ENCODE measurements around the gene GPR35. TPM values are rescaled to one million over a fixed set of nuclear protein-coding genes. Genes with fewer than 3 reads are reported as not detected.

Gene GPR35
- polyA plus RNA-seq, 3 donors = 30.6 to 37.8 (median 36.3) TPM

DNA sequence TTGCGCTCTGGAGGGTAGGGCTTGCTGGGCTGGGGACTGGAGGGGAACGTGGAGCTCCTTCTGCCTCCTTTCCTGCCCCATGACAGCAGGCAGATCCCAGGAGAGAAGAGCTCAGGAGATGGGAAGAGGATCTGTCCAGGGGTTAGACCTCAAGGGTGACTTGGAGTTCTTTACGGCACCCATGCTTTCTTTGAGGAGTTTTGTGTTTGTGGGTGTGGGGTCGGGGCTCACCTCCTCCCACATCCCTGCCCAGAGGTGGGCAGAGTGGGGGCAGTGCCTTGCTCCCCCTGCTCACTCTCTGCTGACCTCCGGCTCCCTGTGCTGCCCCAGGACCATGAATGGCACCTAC lies 4.3 kb downstream of the GPR35 start:
- TF ChIP-seq, protein P1, sequence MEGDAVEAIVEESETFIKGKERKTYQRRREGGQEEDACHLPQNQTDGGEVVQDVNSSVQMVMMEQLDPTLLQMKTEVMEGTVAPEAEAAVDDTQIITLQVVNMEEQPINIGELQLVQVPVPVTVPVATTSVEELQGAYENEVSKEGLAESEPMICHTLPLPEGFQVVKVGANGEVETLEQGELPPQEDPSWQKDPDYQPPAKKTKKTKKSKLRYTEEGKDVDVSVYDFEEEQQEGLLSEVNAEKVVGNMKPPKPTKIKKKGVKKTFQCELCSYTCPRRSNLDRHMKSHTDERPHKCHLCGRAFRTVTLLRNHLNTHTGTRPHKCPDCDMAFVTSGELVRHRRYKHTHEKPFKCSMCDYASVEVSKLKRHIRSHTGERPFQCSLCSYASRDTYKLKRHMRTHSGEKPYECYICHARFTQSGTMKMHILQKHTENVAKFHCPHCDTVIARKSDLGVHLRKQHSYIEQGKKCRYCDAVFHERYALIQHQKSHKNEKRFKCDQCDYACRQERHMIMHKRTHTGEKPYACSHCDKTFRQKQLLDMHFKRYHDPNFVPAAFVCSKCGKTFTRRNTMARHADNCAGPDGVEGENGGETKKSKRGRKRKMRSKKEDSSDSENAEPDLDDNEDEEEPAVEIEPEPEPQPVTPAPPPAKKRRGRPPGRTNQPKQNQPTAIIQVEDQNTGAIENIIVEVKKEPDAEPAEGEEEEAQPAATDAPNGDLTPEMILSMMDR (IDR thresholded peaks at IDR 0.05) = no peak
- Histone ChIP-seq H3K27ac (ENCODE audit: low read depth in 1 of 2, low read length in 2 of 2) (no peak overlapping the region), H4K20me1 (ENCODE audit: insufficient read depth, low read length) (peaks cover 6% of the 10 kb centered on the region), H3K4me3 (replicated peaks in 1 of 3; ENCODE audit: low read depth in 2 of 3, low read length in 3 of 3) (no peak overlapping the region), H3K9me3 (replicated peaks in 1 of 2; ENCODE audit: control insufficient read depth in 1 of 2, insufficient read depth in 1 of 2, low read length in 2 of 2) (peaks cover 12 to 20% of the 10 kb centered on the region in 2 donors), H3K79me2 (ENCODE audit: insufficient read depth, low read length) (peaks cover 19% of the 10 kb centered on the region), H3K27me3 (ENCODE audit: control insufficient read depth in 2 of 2, insufficient read depth in 2 of 2, low read length in 2 of 2) (no peaks in the 10 kb centered on the region), H3K9ac (ENCODE audit: insufficient read depth, low read length, poor library complexity, severe bottlenecking) (no peak overlapping the region), H2AFZ (ENCODE audit: insufficient read depth, low read depth, low read length, poor library complexity, severe bottlenecking) (no peak overlapping the region), H3K4me1 (ENCODE audit: control insufficient read depth in 1 of 2, insufficient read depth in 2 of 2, low read length in 2 of 2) (peaks cover 31 to 38% of the 10 kb centered on the region in 2 donors), H3K4me2 (replicated peaks; ENCODE audit: extremely low read depth, low read length, poor library complexity, severe bottlenecking) (no peak overlapping the region), H3K36me3 (replicated peaks in 1 of 2; ENCODE audit: control insufficient read depth in 1 of 2, insufficient read depth in 2 of 2, low read length in 2 of 2) (peaks cover 34 to 35% of the 10 kb centered on the region in 2 donors)
- 86% methylated on average over 3 of the region's 5 CpGs for WGBS (ENCODE audit: insufficient coverage)
- Mint-ChIP-seq H3K4me3 (no peak overlapping the region), H3K4me1 (peaks cover 28% of the 10 kb centered on the region), H3K9me3 (peaks cover 15 to 27% (median 22%) of the 10 kb centered on the region in 7 donors), H3K27me3 (ENCODE audit: low read depth in 3 of 3) (peaks cover 0 to 3% (median 2%) of the 10 kb centered on the region in 3 donors), H3K36me3 (peaks cover 23 to 46% of the 10 kb centered on the region in 2 donors), H3K27ac (peak overlapping the region in 1 of 7 donors; percentile 48)
- intact Hi-C loops (cut with micrococcal nuclease) = loop anchor here in 1 of 2 donors (5.0 kb wide), 1 partner anchor 67 kb away; the partner anchor contains the start of gene DUSP28
- peak in 1 of 3 donors; percentile 4 for DNase-seq

DNA sequence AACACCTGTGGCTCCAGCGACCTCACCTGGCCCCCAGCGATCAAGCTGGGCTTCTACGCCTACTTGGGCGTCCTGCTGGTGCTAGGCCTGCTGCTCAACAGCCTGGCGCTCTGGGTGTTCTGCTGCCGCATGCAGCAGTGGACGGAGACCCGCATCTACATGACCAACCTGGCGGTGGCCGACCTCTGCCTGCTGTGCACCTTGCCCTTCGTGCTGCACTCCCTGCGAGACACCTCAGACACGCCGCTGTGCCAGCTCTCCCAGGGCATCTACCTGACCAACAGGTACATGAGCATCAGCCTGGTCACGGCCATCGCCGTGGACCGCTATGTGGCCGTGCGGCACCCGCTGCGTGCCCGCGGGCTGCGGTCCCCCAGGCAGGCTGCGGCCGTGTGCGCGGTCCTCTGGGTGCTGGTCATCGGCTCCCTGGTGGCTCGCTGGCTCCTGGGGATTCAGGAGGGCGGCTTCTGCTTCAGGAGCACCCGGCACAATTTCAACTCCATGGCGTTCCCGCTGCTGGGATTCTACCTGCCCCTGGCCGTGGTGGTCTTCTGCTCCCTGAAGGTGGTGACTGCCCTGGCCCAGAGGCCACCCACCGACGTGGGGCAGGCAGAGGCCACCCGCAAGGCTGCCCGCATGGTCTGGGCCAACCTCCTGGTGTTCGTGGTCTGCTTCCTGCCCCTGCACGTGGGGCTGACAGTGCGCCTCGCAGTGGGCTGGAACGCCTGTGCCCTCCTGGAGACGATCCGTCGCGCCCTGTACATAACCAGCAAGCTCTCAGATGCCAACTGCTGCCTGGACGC lies 4.9 kb downstream of the GPR35 start:
- H3K4me3 ChIP-seq (replicated peaks in 1 of 3; ENCODE audit: low read depth in 2 of 3, low read length in 3 of 3) = no peak overlapping the region
- H3K27me3 Mint-ChIP-seq (ENCODE audit: low read depth in 3 of 3) = peaks cover 0 to 3% (median 2%) of the 10 kb centered on the region in 3 donors
- no peak overlapping the region for H2AFZ ChIP-seq (ENCODE audit: insufficient read depth, low read depth, low read length, poor library complexity, severe bottlenecking)
- H3K27ac Mint-ChIP-seq = peak overlapping the region in 1 of 7 donors; percentile 48
- H3K4me3 Mint-ChIP-seq = no peak overlapping the region
- TF ChIP-seq, protein P1 (IDR thresholded peaks at IDR 0.05) = no peak
- H3K9me3 Mint-ChIP-seq = peaks cover 19 to 33% (median 26%) of the 10 kb centered on the region in 7 donors
- H3K9me3 ChIP-seq (replicated peaks in 1 of 2; ENCODE audit: control insufficient read depth in 1 of 2, insufficient read depth in 1 of 2, low read length in 2 of 2) = peaks cover 12 to 20% of the 10 kb centered on the region in 2 donors
- H4K20me1 ChIP-seq (ENCODE audit: insufficient read depth, low read length) = peaks cover 6% of the 10 kb centered on the region
- no peak overlapping the region for H3K9ac ChIP-seq (ENCODE audit: insufficient read depth, low read length, poor library complexity, severe bottlenecking)
- H3K4me1 ChIP-seq (ENCODE audit: control insufficient read depth in 1 of 2, insufficient read depth in 2 of 2, low read length in 2 of 2) = peaks cover 27 to 38% of the 10 kb centered on the region in 2 donors
- H3K36me3 Mint-ChIP-seq = peaks cover 23 to 46% of the 10 kb centered on the region in 2 donors
- peaks cover 19% of the 10 kb centered on the region for H3K79me2 ChIP-seq (ENCODE audit: insufficient read depth, low read length)
- H3K27me3 ChIP-seq (ENCODE audit: control insufficient read depth in 2 of 2, insufficient read depth in 2 of 2, low read length in 2 of 2) = no peaks in the 10 kb centered on the region
- H3K4me1 Mint-ChIP-seq = peaks cover 27% of the 10 kb centered on the region
- peaks cover 34 to 35% of the 10 kb centered on the region in 2 donors for H3K36me3 ChIP-seq (replicated peaks in 1 of 2; ENCODE audit: control insufficient read depth in 1 of 2, insufficient read depth in 2 of 2, low read length in 2 of 2)
- no peak overlapping the region for H3K27ac ChIP-seq (ENCODE audit: low read depth in 1 of 2, low read length in 2 of 2)
- 96% methylated on average over 49 of the region's 50 CpGs for WGBS (ENCODE audit: insufficient coverage)
- peak in 1 of 3 donors; percentile 5 for DNase-seq
- intact Hi-C loops (cut with micrococcal nuclease) = loop anchor here in 1 of 2 donors (5.0 kb wide), 1 partner anchor 68 kb away; the partner anchor contains the start of gene DUSP28
- no peak overlapping the region for H3K4me2 ChIP-seq (replicated peaks; ENCODE audit: extremely low read depth, low read length, poor library complexity, severe bottlenecking)

Measured in CD14-positive monocyte (primary cell).